Vagina (tissue), 2 donors: Measurements from ENCODE around the gene STIMATE. TPM values are rescaled to one million over a fixed set of nuclear protein-coding genes. Genes with fewer than 3 reads are reported as not detected.

Source experiments
- DNase-seq, 2 donors: peaks; one replicate each; pipeline ENCODE4 v3.0.0-alpha.2; 2017; ENCODE audit errors: extremely low spot score in 2 of 2
- H3K27ac ChIP-seq: fragments of 200-600 bp; sonication (generic); one replicate; pipeline ENCODE4 v1.5.1; 2019
- H3K27me3 ChIP-seq: fragments of 200-600 bp; sonication (generic); one replicate; pipeline ENCODE4 v1.5.1; 2019
- H3K36me3 ChIP-seq, 2 donors: fragments of 200-600 bp; sonication (generic); one replicate each; pipeline ENCODE4 v1.5.1; 2017 to 2019
- H3K4me1 ChIP-seq: fragments of 200-600 bp; sonication (generic); one replicate; pipeline ENCODE4 v1.5.1; 2019
- H3K4me3 ChIP-seq, 2 donors: fragments of 200-600 bp; sonication (generic); 1 replicate in 1 of 2; 2 replicates in 1 of 2; pipeline ENCODE4 v1.5.1; 2016 to 2019
- H3K9me3 ChIP-seq: fragments of 200-600 bp; sonication (generic); one replicate; pipeline ENCODE4 v1.5.1; 2019
- POLR2A ChIP-seq, 2 donors: fragments of 450-650 bp; IDR thresholded peaks; one replicate each; pipeline ENCODE4 v1.6.1; 2017; ENCODE audit warnings: antibody characterized with exemption in 2 of 2, mild to moderate bottlenecking in 2 of 2, moderate library complexity in 2 of 2
- POLR2AphosphoS5 ChIP-seq, 2 donors: sonication (generic); formaldehyde crosslinking; IDR thresholded peaks; one replicate each; pipeline ENCODE4 v1.9.0; 2017; ENCODE audit warnings: antibody characterized with exemption in 2 of 2, mild to moderate bottlenecking in 2 of 2, low read depth in 1 of 2; ENCODE audit not compliant: insufficient read depth in 1 of 2
- intact Hi-C: fragments of 100-400 bp; cut with DNase I; formaldehyde crosslinking; loops from one replicate; pipeline ENCODE4 v1.15.1; 2023
- total RNA-seq: library from RNA; depleted of rRNA; stranded (reverse); fragments of >200 nt; gene quantifications from one replicate; pipeline ENCODE4 v1.2.3, GENCODE V29; 2016
- TF ChIP-seq, protein P1 (sequence below), 3 experiments: fragments of 450-650 bp in 2 of 3; fragments of 200-600 bp in 1 of 3; sonication (generic) in 1 of 3; IDR thresholded peaks; one replicate each; pipeline ENCODE4 v1.5.1; 2017 to 2019; ENCODE audit warnings: antibody characterized with exemption in 3 of 3, mild to moderate bottlenecking in 2 of 3, moderate library complexity in 2 of 3

Gene STIMATE
- total RNA-seq, 1 donor from 2014 or later = 12.5 TPM

DNA sequence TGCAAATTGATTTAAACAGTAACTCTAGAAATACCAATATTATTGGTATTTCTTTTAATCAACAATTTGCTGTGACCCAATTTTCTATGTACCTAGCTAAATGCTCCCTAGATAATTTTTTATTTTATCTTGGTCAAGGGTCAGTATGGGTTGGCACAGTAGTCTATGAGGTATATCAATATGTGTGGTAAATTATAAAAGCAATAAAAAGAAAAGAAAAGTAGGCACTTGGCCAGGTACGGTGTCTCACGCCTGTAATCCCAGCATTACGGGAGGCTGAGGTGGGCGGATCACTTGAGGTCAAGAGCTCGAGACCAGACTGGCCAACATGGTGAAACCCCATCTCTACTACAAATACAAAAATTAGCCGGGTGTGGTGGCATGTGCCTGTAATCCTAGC, 34.0 kb upstream of the STIMATE start:
- H3K4me3 ChIP-seq = no peak overlapping the region
- H3K27me3 ChIP-seq = no peaks in the 10 kb centered on the region
- H3K9me3 ChIP-seq = no peaks in the 10 kb centered on the region
- no peak for DNase-seq
- TF ChIP-seq POLR2A (IDR thresholded peaks at IDR 0.05) (no peak), POLR2AphosphoS5 (IDR thresholded peaks at IDR 0.05; ENCODE audit: insufficient read depth in 1 of 2, low read depth in 1 of 2) (no peak)
- TF ChIP-seq, protein P1, sequence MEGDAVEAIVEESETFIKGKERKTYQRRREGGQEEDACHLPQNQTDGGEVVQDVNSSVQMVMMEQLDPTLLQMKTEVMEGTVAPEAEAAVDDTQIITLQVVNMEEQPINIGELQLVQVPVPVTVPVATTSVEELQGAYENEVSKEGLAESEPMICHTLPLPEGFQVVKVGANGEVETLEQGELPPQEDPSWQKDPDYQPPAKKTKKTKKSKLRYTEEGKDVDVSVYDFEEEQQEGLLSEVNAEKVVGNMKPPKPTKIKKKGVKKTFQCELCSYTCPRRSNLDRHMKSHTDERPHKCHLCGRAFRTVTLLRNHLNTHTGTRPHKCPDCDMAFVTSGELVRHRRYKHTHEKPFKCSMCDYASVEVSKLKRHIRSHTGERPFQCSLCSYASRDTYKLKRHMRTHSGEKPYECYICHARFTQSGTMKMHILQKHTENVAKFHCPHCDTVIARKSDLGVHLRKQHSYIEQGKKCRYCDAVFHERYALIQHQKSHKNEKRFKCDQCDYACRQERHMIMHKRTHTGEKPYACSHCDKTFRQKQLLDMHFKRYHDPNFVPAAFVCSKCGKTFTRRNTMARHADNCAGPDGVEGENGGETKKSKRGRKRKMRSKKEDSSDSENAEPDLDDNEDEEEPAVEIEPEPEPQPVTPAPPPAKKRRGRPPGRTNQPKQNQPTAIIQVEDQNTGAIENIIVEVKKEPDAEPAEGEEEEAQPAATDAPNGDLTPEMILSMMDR (IDR thresholded peaks at IDR 0.05) = no peak
- H3K36me3 ChIP-seq = no peaks in the 10 kb centered on the region
- H3K27ac ChIP-seq = no peak overlapping the region
- intact Hi-C loops = loop anchor here (10.0 kb wide), 1 partner anchor 187 kb away; no protein-coding TSS in a partner anchor
- H3K4me1 ChIP-seq = no peaks in the 10 kb centered on the region

DNA sequence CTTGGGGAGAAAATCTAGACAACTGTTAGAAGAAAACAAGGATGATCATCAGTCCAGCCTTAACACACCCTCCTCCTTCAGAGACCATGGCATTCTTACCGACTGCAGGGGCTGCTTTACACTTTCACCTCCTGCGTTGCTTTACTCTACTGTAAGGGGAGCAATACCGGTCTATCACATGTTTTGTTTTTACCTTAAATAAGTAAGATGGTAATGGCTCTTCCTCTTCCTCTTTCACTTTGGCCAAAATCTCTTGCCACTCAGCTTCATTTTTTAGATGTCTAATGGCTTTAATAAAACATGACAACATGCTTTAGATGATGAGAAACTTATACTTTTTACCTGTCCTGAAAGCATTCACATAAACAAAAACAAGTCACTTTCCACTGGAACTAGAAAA, 33.4 kb upstream of the STIMATE start:
- Histone ChIP-seq H3K27me3 (no peaks in the 10 kb centered on the region), H3K9me3 (no peaks in the 10 kb centered on the region), H3K36me3 (no peaks in the 10 kb centered on the region), H3K4me3 (no peak overlapping the region), H3K4me1 (no peaks in the 10 kb centered on the region), H3K27ac (no peak overlapping the region)
- intact Hi-C loops = loop anchor here (10.0 kb wide), 1 partner anchor 186 kb away; no protein-coding TSS in a partner anchor
- DNase-seq = no peak
- TF ChIP-seq POLR2A (IDR thresholded peaks at IDR 0.05) (no peak), POLR2AphosphoS5 (IDR thresholded peaks at IDR 0.05; ENCODE audit: insufficient read depth in 1 of 2, low read depth in 1 of 2) (no peak)
- TF ChIP-seq, protein P1 (IDR thresholded peaks at IDR 0.05) = no peak

DNA sequence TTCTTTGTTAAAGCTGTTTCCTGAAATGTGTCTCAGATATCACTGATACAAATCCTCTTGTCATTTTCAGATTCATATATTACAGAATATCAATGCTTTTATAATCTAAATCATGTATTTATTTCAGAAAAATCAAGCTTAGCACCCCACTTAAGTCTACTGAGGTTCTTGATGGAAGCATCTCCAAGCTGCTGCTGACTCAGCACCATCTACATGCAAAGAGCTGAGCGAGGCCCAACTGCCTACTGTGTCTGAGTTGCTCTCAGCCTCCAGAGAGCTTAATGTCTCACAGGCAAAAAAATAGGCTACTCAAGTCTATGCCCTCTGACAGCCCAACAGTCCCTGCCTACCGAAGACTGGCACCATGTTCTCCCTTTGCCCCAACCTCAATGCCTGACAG, 29.2 kb upstream of the STIMATE start:
- H3K36me3 ChIP-seq = no peaks in the 10 kb centered on the region
- no peak for DNase-seq
- no peak overlapping the region for H3K4me3 ChIP-seq
- H3K27ac ChIP-seq = no peak overlapping the region
- TF ChIP-seq, protein P1 (IDR thresholded peaks at IDR 0.05) = no peak
- no peak for TF ChIP-seq POLR2A (IDR thresholded peaks at IDR 0.05)
- H3K27me3 ChIP-seq = no peaks in the 10 kb centered on the region
- intact Hi-C loops = no loop called here
- H3K4me1 ChIP-seq = no peaks in the 10 kb centered on the region
- H3K9me3 ChIP-seq = no peaks in the 10 kb centered on the region

DNA sequence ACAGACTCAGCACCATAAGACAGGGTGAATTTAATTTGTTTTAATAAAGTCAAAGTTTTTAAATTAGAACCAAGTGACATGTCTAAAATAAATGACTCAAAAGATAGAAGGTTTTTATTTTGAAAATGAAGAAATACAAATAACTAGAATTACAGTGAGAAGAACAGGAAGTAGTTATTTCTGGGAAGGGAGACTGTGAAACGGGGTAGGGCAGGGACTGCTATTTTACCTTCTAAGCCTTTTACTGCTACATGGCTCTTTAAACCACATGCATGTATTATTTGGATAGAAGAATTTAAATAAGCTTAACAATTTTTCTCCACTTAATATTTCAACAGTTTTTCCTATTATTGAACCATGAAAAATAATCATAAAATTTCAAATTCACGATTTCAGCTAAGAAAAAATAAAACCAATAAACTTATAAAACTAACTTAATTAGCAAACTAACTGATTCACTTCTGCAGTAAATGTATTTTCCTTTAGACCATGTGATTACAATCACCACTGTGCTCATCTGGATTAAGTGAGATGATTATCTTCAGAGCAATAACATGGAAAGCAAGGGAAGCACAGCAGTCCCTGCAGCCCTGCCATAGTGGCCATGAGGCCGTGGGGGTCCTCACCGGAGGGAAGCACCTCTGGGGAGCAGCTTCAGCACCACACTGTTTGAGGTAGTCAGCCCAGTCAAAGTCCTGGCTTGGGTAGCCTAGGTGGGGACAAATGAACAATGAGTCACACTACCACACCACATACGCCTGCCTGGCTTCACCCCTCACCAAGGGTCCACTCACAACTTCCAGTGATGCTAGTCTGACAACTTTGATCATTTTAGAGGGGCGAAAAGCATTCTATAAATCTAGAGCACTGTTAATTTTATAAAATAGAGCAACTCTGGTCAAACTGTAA, 28.3 kb upstream of the STIMATE start:
- H3K27me3 ChIP-seq = no peaks in the 10 kb centered on the region
- no peak overlapping the region for H3K4me3 ChIP-seq
- no peaks in the 10 kb centered on the region for H3K9me3 ChIP-seq
- H3K27ac ChIP-seq = no peak overlapping the region
- TF ChIP-seq POLR2AphosphoS5 (IDR thresholded peaks at IDR 0.05; ENCODE audit: insufficient read depth in 1 of 2, low read depth in 1 of 2) (no peak), POLR2A (IDR thresholded peaks at IDR 0.05) (no peak)
- TF ChIP-seq, protein P1 (IDR thresholded peaks at IDR 0.05) = no peak
- intact Hi-C loops = no loop called here
- peaks cover 0 to 5% of the 10 kb centered on the region in 2 donors for H3K36me3 ChIP-seq
- DNase-seq = no peak
- H3K4me1 ChIP-seq = no peaks in the 10 kb centered on the region

DNA sequence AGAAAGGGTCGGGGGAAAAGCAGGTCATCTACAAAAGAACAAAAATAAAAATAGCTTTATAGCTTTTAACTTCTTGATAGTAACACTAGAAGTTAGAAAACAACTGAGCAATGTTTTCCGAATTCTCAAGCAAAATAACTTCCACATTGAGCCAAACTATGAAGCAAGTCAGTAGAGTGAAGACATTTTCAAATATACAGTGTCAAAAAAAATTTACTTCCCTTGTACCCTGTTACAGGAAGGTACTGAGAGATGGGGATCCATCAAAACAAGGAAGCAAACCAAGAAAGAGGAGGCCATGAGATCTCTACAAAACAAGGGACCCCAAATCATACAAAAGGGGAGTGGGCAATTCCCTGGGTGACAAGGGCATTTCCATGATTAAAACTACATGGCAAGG, 26.6 kb upstream of the STIMATE start:
- no peak for DNase-seq
- TF ChIP-seq POLR2AphosphoS5 (IDR thresholded peaks at IDR 0.05; ENCODE audit: insufficient read depth in 1 of 2, low read depth in 1 of 2) = no peak
- no peak for TF ChIP-seq POLR2A (IDR thresholded peaks at IDR 0.05)
- TF ChIP-seq, protein P1 (IDR thresholded peaks at IDR 0.05) = no peak

More for the DNA sequence above, 26.6 kb upstream of the STIMATE start:
- Histone ChIP-seq H3K27ac (no peak overlapping the region), H3K4me1 (no peaks in the 10 kb centered on the region), H3K9me3 (no peaks in the 10 kb centered on the region), H3K4me3 (no peak overlapping the region), H3K27me3 (no peaks in the 10 kb centered on the region), H3K36me3 (peaks cover 0 to 5% of the 10 kb centered on the region in 2 donors)
- intact Hi-C loops = no loop called here
